Sigmoid colon (tissue), 4 donors: ENCODE results near the gene EPB41L4A.

ENCODE experiments used
- EP300 ChIP-seq, 4 donors: sonication (generic); formaldehyde crosslinking; IDR thresholded peaks; one replicate each; pipeline ENCODE4 v1.6.1; 2017; ENCODE audit warnings: antibody characterized with exemption in 4 of 4
- POLR2A ChIP-seq, 2 donors: fragments of 450-650 bp; IDR thresholded peaks; one replicate each; pipeline ENCODE4 v1.6.1; 2016; ENCODE audit warnings: antibody characterized with exemption in 2 of 2, mild to moderate bottlenecking in 2 of 2, moderate library complexity in 2 of 2
- TF ChIP-seq, protein P1 (sequence below), 4 experiments: fragments of 450-650 bp in 3 of 4; fragments of 200-600 bp in 1 of 4; IDR thresholded peaks; one replicate each; pipeline ENCODE4 v1.5.1; 2016 to 2019; ENCODE audit warnings: antibody characterized with exemption in 4 of 4, mild to moderate bottlenecking in 3 of 4, moderate library complexity in 2 of 4

DNA sequence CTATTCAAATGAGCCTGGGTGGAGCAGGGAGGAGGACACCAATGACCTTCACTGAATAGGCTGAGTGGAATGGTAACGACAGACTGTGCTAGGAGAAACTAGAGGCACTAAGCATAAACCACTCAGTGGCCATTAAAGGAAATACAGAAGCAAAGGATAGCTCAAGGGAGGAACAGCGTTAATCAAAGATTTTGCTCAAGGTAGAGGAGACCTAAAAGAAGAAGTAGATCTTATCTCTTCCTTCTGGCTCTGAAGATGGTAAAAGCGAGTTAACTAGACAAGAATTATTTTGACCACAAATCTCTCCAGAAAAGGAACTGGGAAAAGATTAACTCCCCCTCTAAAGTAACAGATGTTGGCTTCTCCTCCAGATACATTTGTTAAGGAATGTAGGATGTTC is 299.6 kb downstream of the EPB41L4A start:
- TF ChIP-seq, protein P1, sequence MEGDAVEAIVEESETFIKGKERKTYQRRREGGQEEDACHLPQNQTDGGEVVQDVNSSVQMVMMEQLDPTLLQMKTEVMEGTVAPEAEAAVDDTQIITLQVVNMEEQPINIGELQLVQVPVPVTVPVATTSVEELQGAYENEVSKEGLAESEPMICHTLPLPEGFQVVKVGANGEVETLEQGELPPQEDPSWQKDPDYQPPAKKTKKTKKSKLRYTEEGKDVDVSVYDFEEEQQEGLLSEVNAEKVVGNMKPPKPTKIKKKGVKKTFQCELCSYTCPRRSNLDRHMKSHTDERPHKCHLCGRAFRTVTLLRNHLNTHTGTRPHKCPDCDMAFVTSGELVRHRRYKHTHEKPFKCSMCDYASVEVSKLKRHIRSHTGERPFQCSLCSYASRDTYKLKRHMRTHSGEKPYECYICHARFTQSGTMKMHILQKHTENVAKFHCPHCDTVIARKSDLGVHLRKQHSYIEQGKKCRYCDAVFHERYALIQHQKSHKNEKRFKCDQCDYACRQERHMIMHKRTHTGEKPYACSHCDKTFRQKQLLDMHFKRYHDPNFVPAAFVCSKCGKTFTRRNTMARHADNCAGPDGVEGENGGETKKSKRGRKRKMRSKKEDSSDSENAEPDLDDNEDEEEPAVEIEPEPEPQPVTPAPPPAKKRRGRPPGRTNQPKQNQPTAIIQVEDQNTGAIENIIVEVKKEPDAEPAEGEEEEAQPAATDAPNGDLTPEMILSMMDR (IDR thresholded peaks at IDR 0.05), result no peak
- TF ChIP-seq POLR2A (IDR thresholded peaks at IDR 0.05) (no peak), EP300 (IDR thresholded peaks at IDR 0.05) (no peak)
